Gastroesophageal sphincter (tissue), 4 donors: ENCODE results near the gene TM9SF2. TPM values are rescaled to one million over a fixed set of nuclear protein-coding genes. Genes with fewer than 3 reads are reported as not detected.

Source experiments
- ATAC-seq: fragments of 150-250 bp; one replicate; pipeline ENCODE4 v1.9.1; 2016; ENCODE audit warnings: mild to moderate bottlenecking, moderate library complexity
- H3K27ac ChIP-seq, 4 donors: fragments of 200-600 bp; sonication (generic) in 3 of 4; 1 replicate in 3 of 4; 2 replicates in 1 of 4; pipeline ENCODE4 v1.5.1; 2016 to 2019
- H3K27me3 ChIP-seq: fragments of 200-600 bp; sonication (generic); one replicate; pipeline ENCODE4 v1.5.1; 2019
- H3K36me3 ChIP-seq, 2 donors: fragments of 200-600 bp; sonication (generic); one replicate each; pipeline ENCODE4 v1.5.1; 2019; ENCODE audit warnings: control low read depth in 1 of 2
- H3K4me1 ChIP-seq, 3 donors: fragments of 200-600 bp; sonication (generic); 1 replicate in 2 of 3; 2 replicates in 1 of 3; pipeline ENCODE4 v1.5.1; 2016 to 2019; ENCODE audit warnings: control low read depth in 2 of 3
- H3K4me3 ChIP-seq, 2 donors: fragments of 200-600 bp; sonication (generic); one replicate each; pipeline ENCODE4 v1.5.1; 2019; ENCODE audit warnings: mild to moderate bottlenecking in 1 of 2, moderate library complexity in 1 of 2
- H3K9me3 ChIP-seq, 3 donors: fragments of 200-600 bp; sonication (generic); one replicate each; pipeline ENCODE4 v1.5.1; 2017 to 2019; ENCODE audit warnings: control low read depth in 2 of 3
- EP300 ChIP-seq: sonication (generic); formaldehyde crosslinking; IDR thresholded peaks from one replicate; pipeline ENCODE4 v1.6.1; 2017; ENCODE audit warnings: antibody characterized with exemption, mild to moderate bottlenecking
- POLR2A ChIP-seq, 2 donors: fragments of 450-650 bp; IDR thresholded peaks; one replicate each; pipeline ENCODE4 v1.6.1; 2017; ENCODE audit warnings: antibody characterized with exemption in 2 of 2, mild to moderate bottlenecking in 2 of 2, moderate library complexity in 1 of 2
- POLR2AphosphoS5 ChIP-seq: sonication (generic); formaldehyde crosslinking; IDR thresholded peaks from one replicate; pipeline ENCODE4 v1.6.1; 2017; ENCODE audit warnings: antibody characterized with exemption
- WGBS, 2 donors: methylation state at CpG; one replicate each; pipeline ENCODE4 v1.1.5; 2018; ENCODE audit warnings: low coverage in 1 of 2; 5-methylcytosine and 5-hydroxymethylcytosine counted together
- total RNA-seq, 4 donors: library from RNA; depleted of rRNA; stranded (reverse); fragments of >200 nt; gene quantifications; one replicate each; pipeline ENCODE4 v1.1.0, GENCODE V29; 2016
- TF ChIP-seq, protein P1 (sequence below), 4 experiments: fragments of 200-600 bp in 2 of 4; fragments of 450-650 bp in 2 of 4; sonication (generic) in 1 of 4; IDR thresholded peaks; one replicate each; pipeline ENCODE4 v1.5.1; 2017 to 2019; ENCODE audit warnings: antibody characterized with exemption in 4 of 4, mild to moderate bottlenecking in 2 of 4, moderate library complexity in 2 of 4

Gene TM9SF2
- total RNA-seq, 4 donors from 2014 or later: 63.9 to 114 (median 71.7) TPM

DNA sequence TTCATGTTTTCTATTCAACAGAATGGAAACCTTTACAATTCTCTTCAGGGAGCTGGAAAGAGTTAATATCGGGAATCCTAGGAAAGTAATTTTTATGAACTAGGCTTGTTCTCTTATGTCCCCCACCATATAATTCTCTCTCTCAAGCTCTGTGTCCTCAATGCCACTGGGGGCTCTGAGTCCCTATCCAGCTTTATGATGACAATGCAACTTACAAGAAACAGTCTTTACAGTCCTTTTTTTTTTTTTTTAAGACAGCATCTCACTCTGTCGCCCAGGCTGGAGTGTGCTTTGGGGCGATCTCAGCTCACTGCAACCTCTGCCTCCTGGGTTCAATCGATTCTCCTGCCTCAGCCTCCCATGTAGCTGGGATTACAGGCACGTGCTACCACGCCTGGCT lies 31.2 kb upstream of the TM9SF2 start:
- Histone ChIP-seq H3K27me3 (peaks cover 5% of the 10 kb centered on the region), H3K36me3 (no peaks in the 10 kb centered on the region), H3K9me3 (no peaks in the 10 kb centered on the region), H3K4me3 (no peak overlapping the region), H3K4me1 (no peaks in the 10 kb centered on the region), H3K27ac (no peak overlapping the region)
- TF ChIP-seq POLR2A (IDR thresholded peaks at IDR 0.05) (no peak), POLR2AphosphoS5 (no peak), EP300 (no peak)
- TF ChIP-seq, protein P1, sequence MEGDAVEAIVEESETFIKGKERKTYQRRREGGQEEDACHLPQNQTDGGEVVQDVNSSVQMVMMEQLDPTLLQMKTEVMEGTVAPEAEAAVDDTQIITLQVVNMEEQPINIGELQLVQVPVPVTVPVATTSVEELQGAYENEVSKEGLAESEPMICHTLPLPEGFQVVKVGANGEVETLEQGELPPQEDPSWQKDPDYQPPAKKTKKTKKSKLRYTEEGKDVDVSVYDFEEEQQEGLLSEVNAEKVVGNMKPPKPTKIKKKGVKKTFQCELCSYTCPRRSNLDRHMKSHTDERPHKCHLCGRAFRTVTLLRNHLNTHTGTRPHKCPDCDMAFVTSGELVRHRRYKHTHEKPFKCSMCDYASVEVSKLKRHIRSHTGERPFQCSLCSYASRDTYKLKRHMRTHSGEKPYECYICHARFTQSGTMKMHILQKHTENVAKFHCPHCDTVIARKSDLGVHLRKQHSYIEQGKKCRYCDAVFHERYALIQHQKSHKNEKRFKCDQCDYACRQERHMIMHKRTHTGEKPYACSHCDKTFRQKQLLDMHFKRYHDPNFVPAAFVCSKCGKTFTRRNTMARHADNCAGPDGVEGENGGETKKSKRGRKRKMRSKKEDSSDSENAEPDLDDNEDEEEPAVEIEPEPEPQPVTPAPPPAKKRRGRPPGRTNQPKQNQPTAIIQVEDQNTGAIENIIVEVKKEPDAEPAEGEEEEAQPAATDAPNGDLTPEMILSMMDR (IDR thresholded peaks at IDR 0.05): no peak
- 74 to 100% methylated on average over 1 to 6 of the region's 6 CpGs for WGBS, 2 donors
- no peak for ATAC-seq

DNA sequence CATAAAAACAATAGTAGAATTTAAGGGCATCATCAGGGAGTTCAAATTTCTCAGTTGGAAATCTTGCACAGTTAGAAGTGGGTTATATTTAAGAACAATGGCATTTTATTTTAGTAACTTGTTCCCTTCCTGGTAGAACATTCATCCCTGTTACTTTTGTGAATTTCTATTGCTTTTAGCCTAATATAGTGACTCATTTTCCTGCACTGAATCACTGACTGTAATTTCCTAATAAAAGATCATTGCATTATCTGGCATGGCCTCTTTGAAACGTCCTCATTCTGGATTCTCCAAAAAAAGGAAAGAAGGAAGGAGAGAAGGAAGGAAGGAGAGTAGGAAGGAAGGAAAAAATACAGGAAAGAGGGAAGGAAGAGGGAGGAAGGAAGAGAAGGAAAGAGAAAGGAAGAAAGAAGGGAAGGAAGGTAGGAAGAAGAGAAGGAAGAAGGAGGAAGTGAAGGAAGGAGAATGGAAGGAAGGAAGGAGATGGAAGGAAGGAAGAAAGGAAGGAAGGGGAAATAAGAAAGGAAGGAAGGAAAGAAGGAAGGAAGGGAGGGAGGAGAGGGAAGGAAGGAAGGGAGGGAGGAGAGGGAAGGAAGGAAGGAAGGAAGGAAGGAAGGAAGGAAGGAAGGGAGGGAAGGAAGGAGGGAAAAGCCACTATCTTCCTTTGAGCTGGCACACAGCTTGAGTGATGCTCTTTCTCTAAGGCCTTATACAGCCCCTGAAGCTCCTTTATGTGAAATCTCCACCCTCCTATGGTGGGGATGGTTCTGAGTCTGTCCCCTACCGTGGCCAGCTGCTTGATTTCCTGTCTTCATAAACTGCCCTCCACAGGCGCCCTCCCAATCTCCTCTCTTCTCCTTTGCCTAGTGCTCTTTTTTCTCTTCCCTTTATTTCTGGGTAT lies 29.8 kb upstream of the TM9SF2 start:
- no peaks in the 10 kb centered on the region for H3K4me1 ChIP-seq
- WGBS, 2 donors: 28 to 50% methylated on average over 2 to 3 of the region's 3 CpGs

DNA sequence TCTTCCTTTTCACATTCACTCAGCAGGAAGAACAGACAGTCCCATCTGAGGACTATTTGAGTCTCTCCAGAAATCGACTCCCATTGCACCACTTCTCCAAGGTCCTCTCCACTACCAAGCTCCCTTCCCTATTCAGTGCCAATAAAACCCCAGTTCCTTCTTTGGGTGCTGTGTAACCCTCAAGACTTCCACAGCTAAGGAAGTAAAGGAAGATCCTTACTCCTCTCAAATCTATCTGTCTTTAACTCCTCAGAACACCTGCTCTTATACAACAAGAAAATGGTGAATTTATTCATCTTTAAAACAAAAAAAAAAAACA lies 29.2 kb upstream of the TM9SF2 start:
- Histone ChIP-seq H3K9me3 (no peaks in the 10 kb centered on the region), H3K27me3 (peaks cover 5% of the 10 kb centered on the region), H3K4me3 (no peak overlapping the region), H3K36me3 (no peaks in the 10 kb centered on the region), H3K27ac (no peak overlapping the region), H3K4me1 (no peaks in the 10 kb centered on the region)
- TF ChIP-seq POLR2AphosphoS5: no peak
- no peak for TF ChIP-seq EP300
- TF ChIP-seq, protein P1 (IDR thresholded peaks at IDR 0.05): no peak
- no peak for TF ChIP-seq POLR2A (IDR thresholded peaks at IDR 0.05)
- WGBS, 2 donors: 64 to 80% methylated on average over 1 of the region's 1 CpG
- no peak for ATAC-seq

More for the DNA sequence above, 29.8 kb upstream of the TM9SF2 start:
- H3K36me3 ChIP-seq: no peaks in the 10 kb centered on the region
- no peaks in the 10 kb centered on the region for H3K9me3 ChIP-seq
- no peak for ATAC-seq
- TF ChIP-seq EP300 (no peak), POLR2AphosphoS5 (no peak), POLR2A (IDR thresholded peaks at IDR 0.05) (no peak)
- TF ChIP-seq, protein P1 (IDR thresholded peaks at IDR 0.05): no peak
- H3K27ac ChIP-seq: no peak overlapping the region
- H3K4me3 ChIP-seq: no peak overlapping the region
- H3K27me3 ChIP-seq: peaks cover 5% of the 10 kb centered on the region

DNA sequence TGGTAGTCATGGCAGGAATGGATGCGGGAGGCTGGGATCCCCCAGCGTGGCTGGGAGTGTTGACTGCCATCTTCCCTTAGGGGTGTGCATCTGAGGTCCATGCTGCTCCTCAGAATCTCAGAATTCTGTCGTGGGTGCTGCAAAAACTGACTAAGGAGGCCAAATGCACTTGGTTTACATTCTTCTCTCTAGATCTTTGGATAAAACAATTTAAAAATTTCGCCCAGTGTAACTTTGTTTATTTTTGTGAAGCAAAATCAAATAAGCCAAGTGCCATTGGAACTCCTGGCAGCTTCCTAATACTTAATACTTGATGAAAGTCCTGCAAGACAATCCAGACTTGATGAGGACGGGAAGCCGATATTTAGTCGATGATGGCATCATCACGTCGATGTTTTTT lies 27.8 kb upstream of the TM9SF2 start:
- TF ChIP-seq POLR2A (IDR thresholded peaks at IDR 0.05) (no peak), POLR2AphosphoS5 (no peak), EP300 (no peak)
- TF ChIP-seq, protein P1 (IDR thresholded peaks at IDR 0.05): no peak
- Histone ChIP-seq H3K9me3 (no peaks in the 10 kb centered on the region), H3K27ac (no peak overlapping the region), H3K27me3 (peaks cover 5% of the 10 kb centered on the region), H3K36me3 (no peaks in the 10 kb centered on the region), H3K4me3 (no peak overlapping the region), H3K4me1 (no peaks in the 10 kb centered on the region)
- no peak for ATAC-seq
- WGBS, 2 donors: 64 to 83% methylated on average over 5 to 7 of the region's 9 CpGs

DNA sequence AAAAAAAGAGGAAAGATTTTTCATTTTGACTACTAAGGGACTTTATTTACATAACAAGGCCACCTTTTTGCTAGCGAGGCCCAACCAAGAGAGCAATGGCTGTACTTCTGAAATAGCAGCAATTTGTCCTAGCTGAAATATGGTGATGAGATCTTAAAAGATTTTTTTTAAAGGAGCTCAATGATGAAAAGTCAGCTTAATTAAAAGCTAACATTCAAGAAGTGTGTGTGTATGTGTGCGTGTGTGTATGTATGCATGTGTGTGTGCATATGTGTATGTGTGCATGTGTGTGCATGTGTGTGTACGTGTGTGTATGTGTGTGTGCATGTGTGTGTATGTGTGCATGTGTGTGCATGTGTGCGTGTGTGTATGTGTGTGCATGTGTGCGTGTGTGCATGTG lies 24.6 kb upstream of the TM9SF2 start:
- Histone ChIP-seq H3K4me3 (no peak overlapping the region), H3K27me3 (no peaks in the 10 kb centered on the region), H3K27ac (no peak overlapping the region), H3K36me3 (no peaks in the 10 kb centered on the region), H3K4me1 (no peaks in the 10 kb centered on the region), H3K9me3 (no peaks in the 10 kb centered on the region)
- TF ChIP-seq POLR2AphosphoS5 (no peak), EP300 (no peak), POLR2A (IDR thresholded peaks at IDR 0.05) (no peak)
- TF ChIP-seq, protein P1 (IDR thresholded peaks at IDR 0.05): no peak
- WGBS, 2 donors: 33% methylated on average over 3 of the region's 5 CpGs
- ATAC-seq: no peak
